ENCODE data around the gene FAM50B.

FAM50B gene

GRCh38 chr6:3825331-3825831 is 23.8 kb upstream of the FAM50B start:
- TF ChIP-seq RAD21 (IDR thresholded peaks at IDR 0.05; ENCODE audit: low read depth) = no peak
- TF ChIP-seq YY1 (IDR thresholded peaks at IDR 0.05; ENCODE audit: low read depth) = no peak
- TF ChIP-seq EGR1 (IDR thresholded peaks at IDR 0.05) = no peak
- TF ChIP-seq REST (IDR thresholded peaks at IDR 0.05; ENCODE audit: low read depth) = no peak
- TF ChIP-seq TEAD4 (IDR thresholded peaks at IDR 0.05) = no peak
- TF ChIP-seq, protein P1, sequence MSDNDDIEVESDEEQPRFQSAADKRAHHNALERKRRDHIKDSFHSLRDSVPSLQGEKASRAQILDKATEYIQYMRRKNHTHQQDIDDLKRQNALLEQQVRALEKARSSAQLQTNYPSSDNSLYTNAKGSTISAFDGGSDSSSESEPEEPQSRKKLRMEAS (IDR thresholded peaks at IDR 0.05) = no peak
- no peak for TF ChIP-seq ZBTB7A (IDR thresholded peaks at IDR 0.05; ENCODE audit: low read depth)
- no peak for TF ChIP-seq TCF12 (IDR thresholded peaks at IDR 0.05; ENCODE audit: low read depth)
- TF ChIP-seq, protein P2, sequence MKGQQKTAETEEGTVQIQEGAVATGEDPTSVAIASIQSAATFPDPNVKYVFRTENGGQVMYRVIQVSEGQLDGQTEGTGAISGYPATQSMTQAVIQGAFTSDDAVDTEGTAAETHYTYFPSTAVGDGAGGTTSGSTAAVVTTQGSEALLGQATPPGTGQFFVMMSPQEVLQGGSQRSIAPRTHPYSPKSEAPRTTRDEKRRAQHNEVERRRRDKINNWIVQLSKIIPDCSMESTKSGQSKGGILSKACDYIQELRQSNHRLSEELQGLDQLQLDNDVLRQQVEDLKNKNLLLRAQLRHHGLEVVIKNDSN (IDR thresholded peaks at IDR 0.05) = no peak
- no peak for TF ChIP-seq CEBPB (IDR thresholded peaks at IDR 0.05)
- TF ChIP-seq FOXM1 (IDR thresholded peaks at IDR 0.05; ENCODE audit: borderline replicate concordance, low read depth) = no peak
- no peak for TF ChIP-seq EP300 (IDR thresholded peaks at IDR 0.05; ENCODE audit: borderline replicate concordance)
- TF ChIP-seq CREB1 (IDR thresholded peaks at IDR 0.05; ENCODE audit: low read depth) = no peak
- no peak for TF ChIP-seq TAF1 (IDR thresholded peaks at IDR 0.05; ENCODE audit: low read depth)
- no peak for TF ChIP-seq NFIC (IDR thresholded peaks at IDR 0.05)

DNA sequence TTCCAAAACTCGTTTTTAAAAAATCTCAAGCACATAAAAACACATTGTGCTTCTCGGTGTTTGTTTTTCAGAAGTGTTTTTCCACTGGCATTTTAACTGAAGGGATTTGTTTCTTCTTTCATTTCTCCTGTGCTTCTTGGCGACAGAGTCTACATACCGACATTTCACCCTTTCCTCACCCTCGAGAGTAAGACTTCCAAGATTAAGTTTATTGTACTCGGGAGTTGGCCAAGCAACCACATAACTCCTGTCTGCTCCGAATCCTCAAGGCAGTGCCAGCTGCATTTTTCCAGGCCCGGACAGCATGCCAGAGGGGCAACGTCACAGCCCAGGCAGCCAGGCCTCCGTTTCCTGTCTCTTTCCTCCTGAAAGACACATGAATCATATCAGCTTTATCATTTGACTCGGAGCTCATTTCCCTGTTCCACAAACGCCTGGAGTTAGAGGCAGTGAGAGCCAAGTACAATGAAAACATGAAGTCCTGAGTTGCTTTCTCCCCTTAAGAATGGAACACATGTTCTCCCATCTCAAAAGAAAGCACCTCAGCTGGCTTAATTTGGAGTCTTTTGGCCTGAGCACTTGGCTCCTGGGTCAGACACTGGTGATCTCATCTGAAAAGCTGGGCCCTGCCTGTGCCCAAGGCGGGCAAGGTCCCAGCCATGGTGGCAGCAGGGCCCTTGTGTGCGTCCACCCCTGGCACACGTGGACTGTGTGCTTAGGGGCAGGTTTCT is 23.2 kb upstream of the FAM50B start:
- TF ChIP-seq ZBTB7A (IDR thresholded peaks at IDR 0.05; ENCODE audit: low read depth) (no peak), TCF12 (IDR thresholded peaks at IDR 0.05; ENCODE audit: low read depth) (peak; percentile 82), YY1 (IDR thresholded peaks at IDR 0.05; ENCODE audit: low read depth) (no peak), CEBPB (IDR thresholded peaks at IDR 0.05) (no peak), REST (IDR thresholded peaks at IDR 0.05; ENCODE audit: low read depth) (no peak), CREB1 (IDR thresholded peaks at IDR 0.05; ENCODE audit: low read depth) (no peak), RAD21 (IDR thresholded peaks at IDR 0.05; ENCODE audit: low read depth) (0 out of 2 replicates have a peak, but pooled peaks have one; percentile 2), TEAD4 (IDR thresholded peaks at IDR 0.05) (peak; percentile 94), EGR1 (IDR thresholded peaks at IDR 0.05) (no peak), TAF1 (IDR thresholded peaks at IDR 0.05; ENCODE audit: low read depth) (peak; percentile 29; the same call in 1 of the 2 replicates), NFIC (IDR thresholded peaks at IDR 0.05) (peak; percentile 75), EP300 (IDR thresholded peaks at IDR 0.05; ENCODE audit: borderline replicate concordance) (peak; percentile 85), FOXM1 (IDR thresholded peaks at IDR 0.05; ENCODE audit: borderline replicate concordance, low read depth) (peak; percentile 49; the same call in 1 of the 2 replicates)
- TF ChIP-seq, protein P2 (IDR thresholded peaks at IDR 0.05) = no peak
- TF ChIP-seq, protein P1 (IDR thresholded peaks at IDR 0.05) = peak; percentile 81

- TF ChIP-seq RAD21 (IDR thresholded peaks at IDR 0.05; ENCODE audit: low read depth) (no peak), ZBTB7A (IDR thresholded peaks at IDR 0.05; ENCODE audit: low read depth) (no peak), TAF1 (IDR thresholded peaks at IDR 0.05; ENCODE audit: low read depth) (no peak), TEAD4 (IDR thresholded peaks at IDR 0.05) (no peak), CEBPB (IDR thresholded peaks at IDR 0.05) (no peak), TCF12 (IDR thresholded peaks at IDR 0.05; ENCODE audit: low read depth) (no peak)
Observed at GRCh38 chr6:3829285-3829684, 19.9 kb upstream of the FAM50B start.

DNA sequence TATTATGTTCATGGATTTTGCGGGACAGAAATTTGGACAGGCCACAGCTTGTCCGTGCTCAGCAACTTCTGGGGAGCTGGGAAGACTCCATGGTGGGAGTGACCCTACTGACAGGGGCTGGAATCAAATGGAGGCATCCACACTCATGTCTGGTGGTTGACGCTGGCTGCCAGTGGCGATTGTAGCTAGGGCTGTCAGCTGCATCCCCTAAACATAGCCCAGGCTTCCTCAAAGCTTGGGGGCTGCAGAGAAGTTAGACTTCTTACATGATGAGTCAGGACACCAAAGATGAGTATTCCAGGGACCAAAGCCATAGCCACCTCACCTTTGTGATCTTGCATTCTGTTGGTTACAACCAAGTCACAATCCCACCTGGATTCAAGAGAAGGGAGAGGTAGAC is 18.4 kb upstream of the FAM50B start:
- TF ChIP-seq CEBPB (IDR thresholded peaks at IDR 0.05) (no peak), TEAD4 (IDR thresholded peaks at IDR 0.05) (no peak), REST (IDR thresholded peaks at IDR 0.05; ENCODE audit: low read depth) (no peak), RAD21 (IDR thresholded peaks at IDR 0.05; ENCODE audit: low read depth) (no peak), FOXM1 (IDR thresholded peaks at IDR 0.05; ENCODE audit: borderline replicate concordance, low read depth) (no peak), ZBTB7A (IDR thresholded peaks at IDR 0.05; ENCODE audit: low read depth) (no peak), TCF12 (IDR thresholded peaks at IDR 0.05; ENCODE audit: low read depth) (no peak)
- TF ChIP-seq, protein P2 (IDR thresholded peaks at IDR 0.05) = no peak

All from Ishikawa (cell line).